ENCODE results near the gene DGKI. TPM values are rescaled to one million over a fixed set of nuclear protein-coding genes. Genes with fewer than 3 reads are reported as not detected.

DGKI gene
- total RNA-seq, 3 donors from 2014 or later, result 0.36 to 1.4 (median 0.46) TPM

- TF ChIP-seq CTCF (IDR thresholded peaks at IDR 0.05), result no peak
- Histone ChIP-seq H3K4me3 (no peak overlapping the region), H3K4me1 (ENCODE audit: low read depth) (no peaks in the 10 kb centered on the region), H3K36me3 (ENCODE audit: low read depth) (no peaks in the 10 kb centered on the region), H3K9me3 (no peaks in the 10 kb centered on the region)
- intact Hi-C loops (cut with DNase I, micrococcal nuclease), result no loop called here
- DNase-seq (no peak), ATAC-seq (no peak)
These were observed 74.5 kb downstream of the DGKI start for GRCh38 chr7:137772316-137772715.

GRCh38 chr7:137771679-137772078 is 75.1 kb downstream of the DGKI start:
- Histone ChIP-seq H3K36me3 (ENCODE audit: low read depth) (no peaks in the 10 kb centered on the region), H3K9me3 (no peaks in the 10 kb centered on the region), H3K4me3 (no peak overlapping the region), H3K4me1 (ENCODE audit: low read depth) (no peaks in the 10 kb centered on the region)
- DNase-seq (no peak), ATAC-seq (no peak)
- intact Hi-C loops (cut with DNase I, micrococcal nuclease), result no loop called here
- TF ChIP-seq CTCF (IDR thresholded peaks at IDR 0.05), result no peak

GRCh38 chr7:137771273-137771672 is 75.5 kb downstream of the DGKI start:
- intact Hi-C loops (cut with DNase I, micrococcal nuclease), result no loop called here
- ATAC-seq (no peak), DNase-seq (no peak)
- Histone ChIP-seq H3K9me3 (no peaks in the 10 kb centered on the region), H3K36me3 (ENCODE audit: low read depth) (no peaks in the 10 kb centered on the region), H3K4me3 (no peak overlapping the region), H3K4me1 (ENCODE audit: low read depth) (no peaks in the 10 kb centered on the region)
- TF ChIP-seq CTCF (IDR thresholded peaks at IDR 0.05), result no peak

GRCh38 chr7:137768366-137768765 is 78.4 kb downstream of the DGKI start:
- ATAC-seq, result no peak
- Histone ChIP-seq H3K36me3 (ENCODE audit: low read depth) (no peaks in the 10 kb centered on the region), H3K4me1 (ENCODE audit: low read depth) (no peaks in the 10 kb centered on the region), H3K4me3 (no peak overlapping the region), H3K9me3 (no peaks in the 10 kb centered on the region)
- no peak for DNase-seq
- intact Hi-C loops (cut with DNase I, micrococcal nuclease), result no loop called here
- no peak for TF ChIP-seq CTCF (IDR thresholded peaks at IDR 0.05)

- intact Hi-C loops (cut with DNase I, micrococcal nuclease), result no loop called here
- no peaks in the 10 kb centered on the region for H3K36me3 ChIP-seq (ENCODE audit: low read depth)
These were observed 84.4 kb downstream of the DGKI start for GRCh38 chr7:137762334-137762733.

More at GRCh38 chr7:137762334-137762733, 84.4 kb downstream of the DGKI start:
- no peaks in the 10 kb centered on the region for H3K4me1 ChIP-seq (ENCODE audit: low read depth)
- ATAC-seq (no peak), DNase-seq (no peak)
- no peaks in the 10 kb centered on the region for H3K9me3 ChIP-seq
- no peak overlapping the region for H3K4me3 ChIP-seq
- no peak for TF ChIP-seq CTCF (IDR thresholded peaks at IDR 0.05)
